ENCODE results near the gene NUDT7. TPM values are rescaled to one million over a fixed set of nuclear protein-coding genes. Genes with fewer than 3 reads are reported as not detected.

The NUDT7 gene
- total RNA-seq, 4 donors from 2014 or later = 6.8 to 16.2 (median 11.0) TPM

DNA sequence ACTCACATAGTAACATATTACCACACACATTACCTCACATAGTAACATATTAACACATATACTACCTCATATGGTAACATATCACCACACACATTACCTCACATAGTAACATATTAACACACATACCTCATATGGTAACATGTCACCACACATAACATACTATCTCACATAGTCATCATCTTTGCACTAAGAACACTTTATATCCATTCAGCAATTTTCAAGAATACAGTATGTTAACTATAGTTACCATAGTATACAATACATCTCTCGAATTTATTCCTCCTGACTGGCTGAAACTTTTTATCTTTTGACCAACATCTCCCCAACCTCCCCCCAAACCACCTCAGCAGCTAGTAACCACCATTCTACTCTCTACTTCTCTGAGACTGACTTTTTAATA is 7.6 kb downstream of the NUDT7 start:
- H3K27me3 ChIP-seq = no peaks in the 10 kb centered on the region
- intact Hi-C loops (cut with DNase I) = no loop called here
- DNase-seq (ENCODE audit: extremely low spot score) = no peak
- no peak overlapping the region for H3K27ac ChIP-seq (replicated peaks in 1 of 4)
- H3K36me3 ChIP-seq = peaks cover 0 to 26% (median 13%) of the 10 kb centered on the region in 4 donors
- WGBS = 4% methylated on average over 1 of the region's 1 CpG
- no peaks in the 10 kb centered on the region for H3K9me3 ChIP-seq
- no peak overlapping the region for H3K4me3 ChIP-seq
- TF ChIP-seq EP300 (IDR thresholded peaks at IDR 0.05) (no peak), CTCF (IDR thresholded peaks at IDR 0.05) (no peak), POLR2AphosphoS5 (IDR thresholded peaks at IDR 0.05) (no peak), POLR2A (IDR thresholded peaks at IDR 0.05; ENCODE audit: low read depth) (no peak)
- H3K4me1 ChIP-seq = no peaks in the 10 kb centered on the region

GRCh38 chr16:77732241-77732946 is 10.1 kb downstream of the NUDT7 start:
- Histone ChIP-seq H3K4me1 (no peaks in the 10 kb centered on the region), H3K36me3 (peaks cover 0 to 14% (median 8%) of the 10 kb centered on the region in 4 donors), H3K27ac (replicated peaks in 1 of 4) (no peak overlapping the region), H3K4me3 (no peak overlapping the region), H3K9me3 (no peaks in the 10 kb centered on the region), H3K27me3 (no peaks in the 10 kb centered on the region)
- TF ChIP-seq EP300 (IDR thresholded peaks at IDR 0.05) (no peak), POLR2A (IDR thresholded peaks at IDR 0.05; ENCODE audit: low read depth) (no peak), CTCF (IDR thresholded peaks at IDR 0.05) (no peak), POLR2AphosphoS5 (IDR thresholded peaks at IDR 0.05) (no peak)
- 73% methylated on average over 11 of the region's 11 CpGs for WGBS
- DNase-seq (ENCODE audit: extremely low spot score) = no peak
- intact Hi-C loops (cut with DNase I) = no loop called here

GRCh38 chr16:77736879-77737278 is 14.6 kb downstream of the NUDT7 start:
- Histone ChIP-seq H3K4me1 (no peaks in the 10 kb centered on the region), H3K4me3 (no peak overlapping the region)

GRCh38 chr16:77738706-77739558 is 16.6 kb downstream of the NUDT7 start:
- intact Hi-C loops (cut with DNase I) = no loop called here
- WGBS = 85% methylated on average over 10 of the region's 10 CpGs
- Histone ChIP-seq H3K27ac (replicated peaks in 1 of 4) (no peak overlapping the region), H3K36me3 (peaks cover 0 to 6% (median 1%) of the 10 kb centered on the region in 4 donors), H3K4me3 (no peak overlapping the region), H3K27me3 (no peaks in the 10 kb centered on the region), H3K9me3 (no peaks in the 10 kb centered on the region), H3K4me1 (no peaks in the 10 kb centered on the region)
- TF ChIP-seq POLR2A (IDR thresholded peaks at IDR 0.05; ENCODE audit: low read depth) (no peak), CTCF (IDR thresholded peaks at IDR 0.05) (no peak), POLR2AphosphoS5 (IDR thresholded peaks at IDR 0.05) (no peak), EP300 (IDR thresholded peaks at IDR 0.05) (no peak)
- DNase-seq (ENCODE audit: extremely low spot score) = no peak

More at GRCh38 chr16:77736879-77737278, 14.6 kb downstream of the NUDT7 start:
- intact Hi-C loops (cut with DNase I) = no loop called here
- peaks cover 0 to 12% (median 5%) of the 10 kb centered on the region in 4 donors for H3K36me3 ChIP-seq
- TF ChIP-seq EP300 (IDR thresholded peaks at IDR 0.05) (no peak), CTCF (IDR thresholded peaks at IDR 0.05) (no peak), POLR2AphosphoS5 (IDR thresholded peaks at IDR 0.05) (no peak), POLR2A (IDR thresholded peaks at IDR 0.05; ENCODE audit: low read depth) (no peak)
- 67% methylated on average over 1 of the region's 1 CpG for WGBS
- no peak overlapping the region for H3K27ac ChIP-seq (replicated peaks in 1 of 4)
- DNase-seq (ENCODE audit: extremely low spot score) = no peak
- no peaks in the 10 kb centered on the region for H3K9me3 ChIP-seq
- no peaks in the 10 kb centered on the region for H3K27me3 ChIP-seq

Measured in esophagus muscularis mucosa (tissue), 4 donors.